ENCODE data around the gene RERE.

DNA sequence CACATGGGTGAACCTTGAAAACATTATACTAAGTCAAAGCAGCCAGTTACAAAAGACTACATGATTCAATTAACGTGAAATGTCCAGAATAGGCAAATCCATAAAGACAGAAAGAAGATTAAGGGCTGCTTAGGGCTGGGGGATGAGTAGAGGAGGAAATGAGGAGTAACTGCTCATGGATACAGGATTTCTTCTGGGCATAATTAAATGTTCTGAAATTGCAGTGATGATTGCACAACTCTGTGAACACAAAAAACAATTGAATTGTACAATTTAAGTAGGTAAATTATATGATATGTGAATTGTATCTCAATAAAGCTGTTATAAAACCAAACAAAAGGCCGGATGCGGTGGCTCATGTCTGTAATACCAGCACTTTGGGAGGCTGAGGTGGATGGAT lies 52.2 kb downstream of the RERE start:
- no peak for TF ChIP-seq POLR2A (IDR thresholded peaks at IDR 0.05)
- TF ChIP-seq EP300 (IDR thresholded peaks at IDR 0.05): no peak
- TF ChIP-seq CTCF (IDR thresholded peaks at IDR 0.05): no peak
